ENCODE measurements around the gene RAB11FIP5. TPM values are rescaled to one million over a fixed set of nuclear protein-coding genes. Genes with fewer than 3 reads are reported as not detected.

RAB11FIP5 gene
- total RNA-seq, 1 donor from 2014 or later = 18.7 TPM

DNA sequence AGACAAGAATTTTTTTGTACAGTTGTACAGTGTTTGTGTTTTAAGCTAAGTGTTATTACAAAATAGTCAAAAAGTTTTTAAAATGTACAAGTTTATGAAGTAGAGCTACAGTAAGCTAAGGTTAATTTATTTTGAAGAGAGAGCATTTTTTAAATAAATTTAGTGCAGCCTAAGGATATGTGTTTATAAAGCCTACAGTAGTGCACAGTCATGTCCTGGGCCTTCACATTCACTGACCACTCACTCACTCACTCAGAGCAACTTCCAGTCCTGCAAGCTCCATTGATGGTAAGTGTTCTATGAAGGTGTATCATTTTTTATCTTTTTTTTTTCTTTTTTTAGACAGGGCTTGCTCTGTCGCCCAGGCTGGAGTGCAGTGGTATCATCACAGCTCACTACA lies 85.4 kb downstream of the RAB11FIP5 start:
- no peaks in the 10 kb centered on the region for H3K27me3 Mint-ChIP-seq
- no peak for DNase-seq (ENCODE audit: extremely low spot score, unreplicated experiment)
- peaks cover 4% of the 10 kb centered on the region for H3K4me1 Mint-ChIP-seq (ENCODE audit: unreplicated experiment)
- TF ChIP-seq, protein P1, sequence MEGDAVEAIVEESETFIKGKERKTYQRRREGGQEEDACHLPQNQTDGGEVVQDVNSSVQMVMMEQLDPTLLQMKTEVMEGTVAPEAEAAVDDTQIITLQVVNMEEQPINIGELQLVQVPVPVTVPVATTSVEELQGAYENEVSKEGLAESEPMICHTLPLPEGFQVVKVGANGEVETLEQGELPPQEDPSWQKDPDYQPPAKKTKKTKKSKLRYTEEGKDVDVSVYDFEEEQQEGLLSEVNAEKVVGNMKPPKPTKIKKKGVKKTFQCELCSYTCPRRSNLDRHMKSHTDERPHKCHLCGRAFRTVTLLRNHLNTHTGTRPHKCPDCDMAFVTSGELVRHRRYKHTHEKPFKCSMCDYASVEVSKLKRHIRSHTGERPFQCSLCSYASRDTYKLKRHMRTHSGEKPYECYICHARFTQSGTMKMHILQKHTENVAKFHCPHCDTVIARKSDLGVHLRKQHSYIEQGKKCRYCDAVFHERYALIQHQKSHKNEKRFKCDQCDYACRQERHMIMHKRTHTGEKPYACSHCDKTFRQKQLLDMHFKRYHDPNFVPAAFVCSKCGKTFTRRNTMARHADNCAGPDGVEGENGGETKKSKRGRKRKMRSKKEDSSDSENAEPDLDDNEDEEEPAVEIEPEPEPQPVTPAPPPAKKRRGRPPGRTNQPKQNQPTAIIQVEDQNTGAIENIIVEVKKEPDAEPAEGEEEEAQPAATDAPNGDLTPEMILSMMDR (conservative IDR thresholded peaks at IDR 0.05) = no peak
- peaks cover 4% of the 10 kb centered on the region for H3K36me3 Mint-ChIP-seq
- no peak overlapping the region for H3K4me3 Mint-ChIP-seq
- H3K27ac Mint-ChIP-seq = no peak overlapping the region
- H3K9me3 Mint-ChIP-seq = no peaks in the 10 kb centered on the region

DNA sequence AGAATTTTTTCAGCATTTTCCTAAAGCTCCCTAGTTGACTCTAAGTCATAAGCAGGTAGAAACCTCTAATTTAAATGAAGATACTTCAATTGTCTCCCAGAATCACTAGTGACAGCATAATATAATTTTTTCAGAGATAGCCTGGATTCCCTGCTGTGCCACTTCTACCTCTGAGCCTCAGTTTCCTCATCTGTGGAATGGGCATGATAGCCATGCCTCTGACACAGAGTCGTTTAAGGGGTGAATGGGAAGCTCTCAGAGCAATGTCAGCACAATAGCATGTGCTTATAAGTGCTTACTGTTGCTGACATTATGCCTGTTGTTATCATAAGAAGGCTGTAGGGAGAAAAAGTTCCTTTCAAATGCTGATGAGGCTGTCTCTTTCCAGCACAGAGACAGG lies 89.3 kb downstream of the RAB11FIP5 start:
- Mint-ChIP-seq H3K9me3 (no peaks in the 10 kb centered on the region), H3K4me1 (ENCODE audit: unreplicated experiment) (peaks cover 5% of the 10 kb centered on the region), H3K4me3 (no peak overlapping the region), H3K27ac (no peak overlapping the region), H3K27me3 (no peaks in the 10 kb centered on the region), H3K36me3 (peaks cover 11% of the 10 kb centered on the region)
- TF ChIP-seq, protein P1 (conservative IDR thresholded peaks at IDR 0.05) = no peak
- no peak for DNase-seq (ENCODE audit: extremely low spot score, unreplicated experiment)

Other genes with a start within 250 kb of the RAB11FIP5 start
- gene SPR, start 225.5 kb downstream of the RAB11FIP5 start, total RNA-seq (ENCODE audit: low replicate concordance) = 12.4 and 16.0 TPM in 2 replicates
- 0.71 and 0.97 TPM in 2 replicates for gene EMX1, start 195.4 kb downstream of the RAB11FIP5 start, total RNA-seq (ENCODE audit: low replicate concordance)
- 15.0 and 27.3 TPM in 2 replicates for gene SFXN5, start 41.2 kb downstream of the RAB11FIP5 start, total RNA-seq (ENCODE audit: low replicate concordance)
- gene NOTO, start 89.6 kb upstream of the RAB11FIP5 start, total RNA-seq (ENCODE audit: low replicate concordance) = not detected in 2 replicates
- gene SMYD5, start 101.3 kb upstream of the RAB11FIP5 start, total RNA-seq (ENCODE audit: low replicate concordance) = 19.1 and 30.3 TPM in 2 replicates
- gene PRADC1, start 120.3 kb upstream of the RAB11FIP5 start, total RNA-seq (ENCODE audit: low replicate concordance) = 16.3 and 19.6 TPM in 2 replicates
- gene CCT7, start 121.4 kb upstream of the RAB11FIP5 start, total RNA-seq (ENCODE audit: low replicate concordance) = 256 and 300 TPM in 2 replicates
- gene FBXO41, start 171.5 kb upstream of the RAB11FIP5 start, total RNA-seq (ENCODE audit: low replicate concordance) = 5.2 and 5.5 TPM in 2 replicates
- gene EGR4, start 180.6 kb upstream of the RAB11FIP5 start, total RNA-seq (ENCODE audit: low replicate concordance) = 0.19 and 1.2 TPM in 2 replicates

All from type B pancreatic cell (in vitro differentiated cells).